ENCODE data around the gene SMAD3.

- no peak for TF ChIP-seq CTCF (IDR thresholded peaks at IDR 0.05; ENCODE audit: insufficient read depth, low read length)
- no peak for TF ChIP-seq REST (IDR thresholded peaks at IDR 0.05; ENCODE audit: insufficient replicate concordance, low read depth)
- TF ChIP-seq POLR2AphosphoS5 (IDR thresholded peaks at IDR 0.05; ENCODE audit: low read depth) = no peak
- no peak for TF ChIP-seq SPI1 (IDR thresholded peaks at IDR 0.05; ENCODE audit: borderline replicate concordance, low read depth)
- TF ChIP-seq GABPA (IDR thresholded peaks at IDR 0.05; ENCODE audit: low read depth) = no peak
Observed at GRCh38 chr15:67105991-67106763, 40.8 kb downstream of the SMAD3 start.
